NCI-H2081 (cell line): ENCODE data around the gene LENG8.
A peak's percentile ranks its signal among the peaks of the same experiment; 100 is the strongest.

Source experiments
- DNase-seq, 2 experiments: peaks; one replicate each; lab custom pipeline; 2025; lab: John Stamatoyannopoulos, UW

Gene LENG8

GRCh38 chr19:54448774-54449700 is at the start of gene LENG8:
Gene LENG8 (plus strand): TSS chr19:54449199. CDS start chr19:54451345, 2,146 bp downstream.
- DNase-seq, result peak; percentile 94

DNA sequence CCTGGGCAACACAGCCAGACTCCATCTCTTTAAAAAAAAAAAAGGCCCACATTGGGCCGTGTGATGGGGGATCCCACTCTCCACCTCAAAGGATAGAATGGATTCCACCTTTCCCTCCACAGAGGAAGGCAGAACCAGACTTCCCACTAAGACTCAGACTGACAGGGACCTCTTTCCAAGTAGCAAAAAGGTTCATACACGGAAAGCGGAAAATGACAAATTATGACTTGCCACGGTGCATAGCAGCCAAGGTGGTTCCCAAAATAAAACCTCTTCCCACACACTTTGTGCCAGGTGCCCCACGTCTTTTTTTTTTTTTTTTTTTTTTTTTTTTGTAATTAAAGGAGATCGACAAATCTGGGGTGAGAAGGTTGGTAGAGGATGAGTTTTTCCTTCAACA is 48.1 kb upstream of the LENG8 start:
- DNase-seq, result no peak

GRCh38 chr19:54403054-54403453 is 45.9 kb upstream of the LENG8 start:
- no peak for DNase-seq

GRCh38 chr19:54405628-54406027 is 43.4 kb upstream of the LENG8 start:
- no peak for DNase-seq

GRCh38 chr19:54407780-54408179 is 41.2 kb upstream of the LENG8 start:
- no peak for DNase-seq

DNA sequence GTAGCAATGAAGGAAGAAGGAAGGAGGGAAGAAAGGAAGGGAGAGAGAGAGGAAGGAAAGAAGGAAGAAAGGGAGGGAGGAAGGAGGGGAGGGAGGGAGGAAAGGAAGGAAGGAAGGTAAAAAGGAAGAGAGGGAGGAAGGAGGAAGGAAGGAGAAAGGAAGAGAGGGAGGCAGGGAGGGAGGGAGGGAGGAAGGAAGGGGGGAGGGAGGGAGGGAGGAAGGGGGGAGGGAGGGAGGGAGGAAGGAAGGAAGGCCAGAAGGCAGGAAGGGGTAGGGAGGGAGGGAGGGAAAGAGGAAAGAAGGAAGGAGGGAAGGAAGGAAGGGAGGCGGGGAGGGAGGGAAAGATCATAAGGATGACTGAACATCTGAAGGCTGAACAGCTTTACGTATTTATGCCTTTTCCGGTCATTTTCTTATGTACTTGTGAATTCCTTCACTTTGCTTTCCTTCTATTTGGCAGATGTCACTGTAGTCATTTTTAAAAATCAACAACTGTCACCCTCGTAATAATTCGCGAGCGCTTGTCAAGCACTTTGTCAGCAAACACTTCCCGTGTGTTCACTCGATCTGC is 40.5 kb upstream of the LENG8 start:
- no peak for DNase-seq

DNA sequence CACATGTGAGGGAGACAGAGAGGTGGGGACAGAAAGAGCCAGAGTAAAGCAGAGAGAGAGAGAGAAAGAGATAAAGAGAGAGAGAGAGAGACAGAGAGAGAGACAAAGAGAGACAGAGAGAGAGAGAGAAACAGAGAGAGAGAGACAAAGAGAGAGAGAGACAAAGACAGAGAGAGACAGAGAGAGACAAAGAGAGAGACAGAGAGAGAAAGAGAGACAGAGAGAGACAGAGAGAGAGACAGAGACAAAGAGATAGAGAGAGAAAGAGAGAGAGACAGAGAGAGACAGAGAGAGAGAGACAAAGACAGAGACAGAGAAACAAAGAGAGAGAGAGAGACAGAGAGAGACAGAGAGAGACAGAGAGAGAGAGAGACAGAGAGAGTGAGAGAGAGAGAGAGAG is 38.0 kb upstream of the LENG8 start:
- no peak for DNase-seq

- no peak for DNase-seq
Measured at GRCh38 chr19:54412877-54413276, 36.1 kb upstream of the LENG8 start.

DNA sequence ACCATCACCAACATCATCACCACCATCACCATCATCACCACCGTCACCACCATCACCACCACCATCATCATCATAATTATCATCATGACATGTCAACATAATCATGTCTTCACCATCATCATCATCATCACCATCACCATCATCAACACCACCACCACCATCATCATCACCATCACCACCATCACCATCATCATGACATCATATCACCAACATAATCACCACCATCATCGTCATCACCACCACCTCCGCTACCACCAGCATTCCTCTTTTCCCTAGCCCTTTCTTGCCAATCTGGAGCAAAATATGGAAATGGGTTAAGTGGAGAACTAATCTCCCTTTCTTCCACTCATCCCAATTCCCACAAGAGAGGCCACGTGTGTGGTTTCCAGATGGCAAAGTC is 34.8 kb upstream of the LENG8 start:
- no peak for DNase-seq

- DNase-seq, result no peak
Measured at GRCh38 chr19:54415208-54415900, 33.6 kb upstream of the LENG8 start, which contains the start of gene TTYH1. Gene TTYH1 (plus strand): TSS chr19:54415464. CDS start chr19:54415553, 89 bp downstream.

GRCh38 chr19:54415901-54416673 is 32.9 kb upstream of the LENG8 start:
- no peak for DNase-seq

DNA sequence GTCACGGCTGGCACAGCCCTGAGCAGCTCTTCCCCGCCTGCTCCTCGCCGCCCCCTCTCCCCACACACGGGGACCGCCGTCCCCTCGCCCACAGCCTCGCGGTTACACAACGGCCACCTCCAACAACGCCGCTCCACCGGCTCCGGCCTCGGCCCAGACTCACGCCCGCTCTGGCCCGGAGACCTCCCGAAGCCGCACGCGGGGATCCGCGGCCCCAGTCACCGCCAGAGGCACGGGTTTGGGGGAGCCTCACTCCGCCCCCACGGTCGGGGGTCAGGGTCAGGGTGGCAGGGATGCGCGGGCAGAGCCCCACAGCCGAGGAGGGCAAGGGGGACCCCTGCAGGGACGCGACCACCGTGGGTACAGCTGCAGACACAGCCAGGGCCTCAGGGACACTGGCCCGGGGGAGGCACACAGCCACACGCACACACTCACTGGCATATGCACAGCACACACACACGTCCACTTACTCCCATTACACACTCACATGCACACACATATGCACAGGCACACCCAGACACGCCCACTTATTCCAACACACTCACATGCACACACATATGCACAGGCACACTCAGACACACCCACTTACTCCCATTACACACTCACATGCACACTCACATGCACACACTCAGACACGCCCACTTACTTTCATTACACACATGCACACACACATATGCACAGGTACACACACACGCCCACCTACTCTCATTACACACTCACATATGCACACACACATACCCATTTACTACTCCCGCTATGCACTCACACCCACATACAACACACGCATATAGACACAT is 32.1 kb upstream of the LENG8 start:
- DNase-seq, result no peak

DNA sequence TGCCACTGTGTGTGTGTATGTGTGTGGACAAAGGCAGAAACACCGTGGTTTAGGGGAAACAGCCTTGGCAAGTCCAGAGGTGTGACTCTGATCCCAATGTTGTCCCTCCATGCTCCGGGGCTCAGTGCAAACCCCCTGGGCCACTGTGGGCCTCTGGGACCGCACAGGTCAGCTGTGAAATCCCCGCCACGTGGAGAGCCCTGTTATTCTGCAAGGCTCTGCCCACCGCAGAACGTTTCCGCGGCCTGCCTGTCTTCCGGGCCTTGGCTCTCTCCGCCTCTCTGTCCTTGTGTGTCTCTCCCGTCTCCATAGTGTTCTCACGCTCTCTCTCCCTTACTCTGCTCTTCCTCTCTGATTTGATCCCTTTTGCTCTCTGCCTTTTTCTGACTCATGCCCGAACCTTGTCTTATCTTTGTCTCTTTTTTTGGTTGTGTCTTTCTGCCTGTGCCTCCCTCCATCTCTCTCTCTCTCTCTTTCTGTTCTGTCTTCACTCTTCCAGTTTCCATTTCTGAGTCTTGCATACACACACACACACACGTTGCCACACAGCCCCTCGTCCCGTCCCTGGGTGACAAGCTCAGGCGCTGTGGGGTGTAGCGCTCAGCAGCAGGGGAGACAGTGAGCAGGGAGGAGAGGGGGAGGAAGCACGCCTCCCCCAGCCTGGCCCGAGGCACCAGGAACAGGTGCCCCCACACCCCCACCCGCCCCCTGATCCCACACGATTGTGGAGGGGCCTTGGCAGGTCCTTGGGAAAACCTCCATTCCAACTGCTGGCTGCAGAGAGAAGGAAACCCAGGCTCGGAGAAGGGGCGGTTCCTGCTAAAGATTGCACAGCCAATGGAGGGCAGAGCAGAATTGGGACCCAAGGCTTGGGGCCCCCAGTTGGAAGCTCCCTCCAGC is 30.7 kb upstream of the LENG8 start:
- DNase-seq, result no peak

GRCh38 chr19:54418930-54419800 is 29.8 kb upstream of the LENG8 start:
- no peak for DNase-seq

- DNase-seq, result no peak
Measured at GRCh38 chr19:54420068-54420382, 29.0 kb upstream of the LENG8 start.

- DNase-seq, result no peak
Measured at GRCh38 chr19:54420383-54421168, 28.4 kb upstream of the LENG8 start.

DNA sequence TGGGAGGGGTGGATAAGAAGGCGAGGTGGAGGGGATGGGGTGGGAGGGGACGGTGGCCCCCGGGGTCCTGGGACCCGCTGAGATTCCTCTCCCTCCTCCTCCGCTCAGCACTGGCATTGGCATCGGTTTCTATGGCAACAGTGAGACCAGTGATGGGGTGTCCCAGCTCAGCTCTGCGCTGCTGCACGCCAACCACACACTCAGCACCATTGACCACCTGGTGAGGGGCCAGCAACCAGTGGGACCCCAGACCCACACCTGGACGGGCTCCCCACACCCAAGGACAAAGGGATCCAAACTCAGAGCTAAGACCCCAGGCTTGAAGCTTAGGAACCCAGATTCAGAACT is 27.9 kb upstream of the LENG8 start:
- no peak for DNase-seq

DNA sequence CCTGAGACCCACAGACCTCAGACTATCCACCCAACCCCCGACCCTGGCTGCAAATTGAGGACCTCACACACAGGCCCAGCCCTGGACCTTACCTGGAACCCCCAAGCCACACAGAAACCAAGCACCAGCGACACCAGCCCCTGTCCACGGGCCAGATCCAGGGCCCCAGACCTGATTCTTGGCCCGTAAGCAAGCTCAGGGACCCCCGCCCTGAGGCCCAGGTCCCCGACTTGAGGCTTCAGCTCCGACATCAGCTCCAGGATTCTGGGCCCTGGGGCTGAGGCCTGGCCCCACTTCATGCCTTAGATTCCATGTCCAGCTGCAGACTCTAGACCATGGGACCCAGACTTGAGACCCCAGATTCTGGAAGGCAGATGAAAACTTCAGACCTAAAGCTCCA is 27.5 kb upstream of the LENG8 start:
- DNase-seq, result no peak

DNA sequence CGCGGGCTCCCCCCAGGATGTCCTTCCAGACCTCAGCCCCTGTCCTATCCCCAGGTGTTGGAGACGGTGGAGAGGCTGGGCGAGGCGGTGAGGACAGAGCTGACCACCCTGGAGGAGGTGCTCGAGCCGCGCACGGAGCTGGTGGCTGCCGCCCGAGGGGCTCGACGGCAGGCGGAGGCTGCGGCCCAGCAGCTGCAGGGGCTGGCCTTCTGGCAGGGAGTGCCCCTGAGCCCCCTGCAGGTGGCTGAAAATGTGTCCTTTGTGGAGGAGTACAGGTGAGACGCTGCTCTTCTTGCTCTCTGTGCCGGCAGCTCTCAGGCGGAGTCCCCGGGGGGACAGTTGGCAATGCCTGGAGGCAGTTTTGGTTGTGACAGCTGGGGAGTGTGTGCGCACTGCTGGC is 26.9 kb upstream of the LENG8 start:
- DNase-seq, result no peak
